D721Med (cell line): Measurements from ENCODE around the gene PLCB4.

Experiments
- DNase-seq: peaks from one replicate; pipeline ENCODE4 v3.0.0; 2011; ENCODE audit warnings: low spot score; ENCODE audit not compliant: insufficient read length
- FAIRE-seq: peaks from 2 replicates; lab custom pipeline; 2011; peaks lifted over from hg19 to GRCh38; lab: Jason Lieb, UNC
- CTCF ChIP-seq: IDR thresholded peaks from 2 replicates; pipeline ENCODE4 v1.5.1; 2012; ENCODE audit warnings: mild to moderate bottlenecking, control low read depth; ENCODE audit not compliant: insufficient read depth; ENCODE audit errors: missing control alignments

PLCB4 gene

GRCh38 chr20:9388160-9388812 lies 319.4 kb downstream of the PLCB4 start:
- DNase-seq, result no peak
- TF ChIP-seq CTCF, result no peak
- no peak for FAIRE-seq

- FAIRE-seq (no peak), DNase-seq (no peak)
- TF ChIP-seq CTCF, result no peak
These were observed 319.9 kb downstream of the PLCB4 start for GRCh38 chr20:9388813-9389161.

- DNase-seq (no peak), FAIRE-seq (no peak)
- TF ChIP-seq CTCF, result no peak
These were observed 320.5 kb downstream of the PLCB4 start for GRCh38 chr20:9389346-9389745.

GRCh38 chr20:9390441-9390840 lies 321.6 kb downstream of the PLCB4 start:
- DNase-seq, result no peak
- TF ChIP-seq CTCF, result no peak
- no peak for FAIRE-seq

- FAIRE-seq, result no peak
- DNase-seq, result no peak
These were observed 324.3 kb downstream of the PLCB4 start for GRCh38 chr20:9392892-9393857.

GRCh38 chr20:9395971-9396370 lies 327.1 kb downstream of the PLCB4 start:
- DNase-seq (no peak), FAIRE-seq (no peak)
- no peak for TF ChIP-seq CTCF

More at GRCh38 chr20:9392892-9393857, 324.3 kb downstream of the PLCB4 start:
- TF ChIP-seq CTCF, result peak; percentile 62
